HepG2 (cell line): ENCODE measurements around the gene TSSK3. TPM values are rescaled to one million over a fixed set of nuclear protein-coding genes. Genes with fewer than 3 reads are reported as not detected.

Experiments
- CC2D1A ChIP-seq: sonication (generic); formaldehyde crosslinking; IDR thresholded peaks from 2 replicates; pipeline ENCODE4 v1.8.1; 2023; ENCODE audit warnings: mild to moderate bottlenecking, missing genetic modification reagents
- CTCF ChIP-seq: sonication (generic); formaldehyde crosslinking; IDR thresholded peaks from 2 replicates; pipeline ENCODE4 v1.5.0; 2020; ENCODE audit warnings: mild to moderate bottlenecking, missing genetic modification reagents, moderate library complexity
- FOXA3 ChIP-seq: IDR thresholded peaks from 2 replicates; pipeline ENCODE4 v1.6.1; 2016; ENCODE audit warnings: missing genetic modification reagents, missing compliant biosample characterization
- FOXK2 ChIP-seq: fragments of 450-650 bp; IDR thresholded peaks from 2 replicates; pipeline ENCODE4 v1.6.1; 2016
- KAT2B ChIP-seq: fragments of 150-350 bp; IDR thresholded peaks from 2 replicates; pipeline ENCODE4 v1.6.1; 2014; ENCODE audit warnings: low read depth, low read length, borderline replicate concordance
- MIER3 ChIP-seq: IDR thresholded peaks from 2 replicates; pipeline ENCODE4 v1.6.1; 2016; ENCODE audit warnings: missing compliant biosample characterization, borderline replicate concordance
- MIXL1 ChIP-seq: IDR thresholded peaks from 2 replicates; pipeline ENCODE4 v1.6.1; 2016
- MXD1 ChIP-seq: sonication (generic); formaldehyde crosslinking; IDR thresholded peaks from 2 replicates; pipeline ENCODE4 v1.4.0; 2020; ENCODE audit warnings: mild to moderate bottlenecking, missing genetic modification reagents
- NFIB ChIP-seq: sonication (generic); formaldehyde crosslinking; IDR thresholded peaks from 2 replicates; pipeline ENCODE4 v1.9.0; 2021; ENCODE audit warnings: missing genetic modification reagents, mild to moderate bottlenecking, borderline replicate concordance
- NR2F2 ChIP-seq: IDR thresholded peaks from 2 replicates; pipeline ENCODE4 v1.6.1; 2012; ENCODE audit warnings: low read depth, inconsistent platforms, borderline replicate concordance
- RBAK ChIP-seq: sonication (generic); formaldehyde crosslinking; IDR thresholded peaks from 2 replicates; pipeline ENCODE4 v1.5.1; 2020; ENCODE audit warnings: mild to moderate bottlenecking, missing genetic modification reagents
- SP4 ChIP-seq: sonication (generic); formaldehyde crosslinking; IDR thresholded peaks from 2 replicates; pipeline ENCODE4 v1.8.1; 2023; ENCODE audit warnings: mild to moderate bottlenecking, missing genetic modification reagents
- TBX2 ChIP-seq: sonication (generic); formaldehyde crosslinking; IDR thresholded peaks from 2 replicates; pipeline ENCODE4 v1.5.0; 2020; ENCODE audit warnings: missing genetic modification reagents, mild to moderate bottlenecking, borderline replicate concordance
- TFAP4 ChIP-seq: sonication (generic); IDR thresholded peaks from 2 replicates; pipeline ENCODE4 v1.6.1; 2016; ENCODE audit warnings: low read depth, borderline replicate concordance
- YY1 ChIP-seq: IDR thresholded peaks from 2 replicates; pipeline ENCODE4 v1.6.1; 2011; ENCODE audit warnings: low read length, low read depth, moderate library complexity, mild to moderate bottlenecking; ENCODE audit not compliant: insufficient read depth, insufficient replicate concordance
- ZFP91 ChIP-seq: sonication (generic); formaldehyde crosslinking; IDR thresholded peaks from 2 replicates; pipeline ENCODE4 v1.9.0; 2022; ENCODE audit warnings: missing genetic modification reagents, mild to moderate bottlenecking, borderline replicate concordance
- ZHX2 ChIP-seq, 2 experiments: sonication (generic) in 1 of 2; formaldehyde crosslinking in 1 of 2; IDR thresholded peaks; 2 replicates each; pipeline versions ENCODE4 v1.6.1 to v1.9.0; 2014 to 2022; ENCODE audit warnings: antibody characterized with exemption in 1 of 2, borderline replicate concordance in 1 of 2, inconsistent platforms in 1 of 2, low read depth in 1 of 2, missing genetic modification reagents in 1 of 2
- ZNF10 ChIP-seq: sonication (generic); formaldehyde crosslinking; IDR thresholded peaks from 2 replicates; pipeline ENCODE4 v1.4.0; 2020; ENCODE audit warnings: mild to moderate bottlenecking, low read depth, missing genetic modification reagents, borderline replicate concordance
- polyA plus RNA-seq, 8 experiments: library from polyadenylated mRNA; depleted of rRNA in 3 of 8; stranded (reverse) in 7 of 8; unstranded in 1 of 8; fragments of >200 nt; fragmentation: Illumina TruSeq in 4 of 8; extraction: Trizol in 4 of 8; gene quantifications; 2 replicates each; pipeline versions ENCODE4 v1.2.1 to v1.2.3, GENCODE V29; 2011 to 2016; ENCODE audit warnings: low read depth in 4 of 8, missing spikeins in 1 of 8, mixed read lengths in 1 of 8; ENCODE audit not compliant: insufficient read depth in 1 of 8
- total RNA-seq, 5 experiments: library from RNA; depleted of rRNA; stranded (reverse); fragments of >200 nt; fragmentation: Illumina TruSeq; extraction: Trizol; gene quantifications; 2 replicates each; pipeline ENCODE4 v1.2.3, GENCODE V29; 2016; ENCODE audit warnings: low read depth in 1 of 5

TSSK3 gene
- total and polyA plus RNA-seq, 2 of the 13 experiments (the other 11 are each of a cell fraction or from before 2014, with no cell fraction given), result 1.0 to 1.1 TPM

- no peak for TF ChIP-seq ZHX2 (IDR thresholded peaks at IDR 0.05; ENCODE audit: low read depth)
- TF ChIP-seq ZHX2 (CRISPR knock-in tag; IDR thresholded peaks at IDR 0.05; ENCODE audit: borderline replicate concordance), result no peak
- no peak for TF ChIP-seq KAT2B
- TF ChIP-seq YY1, result peak; percentile 93
- peak; percentile 62; the same call in 1 of the 2 replicates for TF ChIP-seq NR2F2
- peak; percentile 90 for TF ChIP-seq MIER3 (CRISPR knock-in tag)
- peak; percentile 55; the same call in 1 of the 2 replicates for TF ChIP-seq MIXL1 (CRISPR knock-in tag)
- no peak for TF ChIP-seq MXD1 (CRISPR knock-in tag)
- peak; percentile 66 for TF ChIP-seq TBX2 (CRISPR knock-in tag)
- TF ChIP-seq FOXK2, result peak; percentile 78
- peak; percentile 93 for TF ChIP-seq SP4 (CRISPR knock-in tag)
- peak; percentile 63 for TF ChIP-seq FOXA3 (CRISPR knock-in tag)
- no peak for TF ChIP-seq NFIB (CRISPR knock-in tag)
- TF ChIP-seq ZFP91 (CRISPR knock-in tag), result peak; percentile 85
- TF ChIP-seq CC2D1A (CRISPR knock-in tag), result no peak
- TF ChIP-seq RBAK (CRISPR knock-in tag), result peak; percentile 80; the same call in 1 of the 2 replicates
- TF ChIP-seq TFAP4, result peak; percentile 70; the same call in 1 of the 2 replicates
- TF ChIP-seq ZNF10, result no peak
- TF ChIP-seq CTCF (CRISPR knock-in tag), result peak; percentile 31; the same call in 1 of the 2 replicates
Measured at GRCh38 chr1:32394141-32394889, 32.0 kb downstream of the TSSK3 start, which contains the start of gene BSDC1 (continued).
